Measurements from ENCODE around the gene ADGRD1. TPM values are rescaled to one million over a fixed set of nuclear protein-coding genes. Genes with fewer than 3 reads are reported as not detected.

Gene ADGRD1
- total RNA-seq, 1 donor from 2014 or later: 0.98 TPM

DNA sequence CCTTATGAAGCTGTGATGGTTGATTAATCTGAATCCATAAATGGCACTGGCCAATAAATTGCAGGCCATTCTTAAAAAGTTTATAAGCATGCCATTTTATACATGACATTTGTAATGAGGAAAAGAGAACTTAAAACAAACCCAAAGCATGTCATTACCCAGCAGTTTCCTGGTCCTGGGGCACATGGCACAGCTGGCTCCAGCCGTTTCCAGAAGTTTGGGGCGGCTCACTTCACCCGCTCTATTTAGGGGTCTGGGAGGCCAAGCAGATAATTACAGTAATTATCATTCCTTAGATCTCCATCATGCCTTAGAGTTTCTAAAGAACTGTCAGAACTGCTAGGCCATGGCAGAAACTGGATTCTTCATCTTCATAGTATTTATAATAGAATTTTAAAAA, 6.4 kb downstream of the ADGRD1 start:
- Mint-ChIP-seq H3K27ac (ENCODE audit: unreplicated experiment) (no peak overlapping the region), H3K9me3 (peaks cover 3% of the 10 kb centered on the region), H3K36me3 (ENCODE audit: low read depth) (no peaks in the 10 kb centered on the region), H3K27me3 (ENCODE audit: low read depth) (no peaks in the 10 kb centered on the region), H3K4me1 (peaks cover 11% of the 10 kb centered on the region), H3K4me3 (no peak overlapping the region)
- TF ChIP-seq, protein P1, sequence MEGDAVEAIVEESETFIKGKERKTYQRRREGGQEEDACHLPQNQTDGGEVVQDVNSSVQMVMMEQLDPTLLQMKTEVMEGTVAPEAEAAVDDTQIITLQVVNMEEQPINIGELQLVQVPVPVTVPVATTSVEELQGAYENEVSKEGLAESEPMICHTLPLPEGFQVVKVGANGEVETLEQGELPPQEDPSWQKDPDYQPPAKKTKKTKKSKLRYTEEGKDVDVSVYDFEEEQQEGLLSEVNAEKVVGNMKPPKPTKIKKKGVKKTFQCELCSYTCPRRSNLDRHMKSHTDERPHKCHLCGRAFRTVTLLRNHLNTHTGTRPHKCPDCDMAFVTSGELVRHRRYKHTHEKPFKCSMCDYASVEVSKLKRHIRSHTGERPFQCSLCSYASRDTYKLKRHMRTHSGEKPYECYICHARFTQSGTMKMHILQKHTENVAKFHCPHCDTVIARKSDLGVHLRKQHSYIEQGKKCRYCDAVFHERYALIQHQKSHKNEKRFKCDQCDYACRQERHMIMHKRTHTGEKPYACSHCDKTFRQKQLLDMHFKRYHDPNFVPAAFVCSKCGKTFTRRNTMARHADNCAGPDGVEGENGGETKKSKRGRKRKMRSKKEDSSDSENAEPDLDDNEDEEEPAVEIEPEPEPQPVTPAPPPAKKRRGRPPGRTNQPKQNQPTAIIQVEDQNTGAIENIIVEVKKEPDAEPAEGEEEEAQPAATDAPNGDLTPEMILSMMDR (conservative IDR thresholded peaks at IDR 0.05): no peak
- no peak for DNase-seq (ENCODE audit: low read depth, low spot score)

DNA sequence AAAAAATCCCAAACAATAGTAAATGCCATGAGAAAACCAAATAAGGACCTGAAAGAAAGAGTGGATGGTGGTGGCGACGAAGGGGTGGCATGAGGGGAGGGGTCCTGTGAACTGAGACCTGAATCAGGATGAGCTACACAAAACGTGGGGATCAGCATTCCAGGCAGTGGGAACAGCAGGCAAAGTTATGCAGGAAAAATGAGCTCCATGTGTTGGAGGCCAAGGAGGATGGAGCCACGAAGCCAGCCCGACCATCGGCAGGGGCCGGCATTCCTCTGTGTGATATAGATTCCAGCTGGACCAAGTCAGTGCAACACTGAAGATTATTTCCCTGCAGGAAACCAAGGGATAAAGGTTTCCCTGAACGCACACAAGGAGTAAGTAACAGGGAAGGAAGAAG, 7.1 kb downstream of the ADGRD1 start:
- no peak for DNase-seq (ENCODE audit: low read depth, low spot score)
- no peaks in the 10 kb centered on the region for H3K36me3 Mint-ChIP-seq (ENCODE audit: low read depth)
- H3K27me3 Mint-ChIP-seq (ENCODE audit: low read depth): no peaks in the 10 kb centered on the region
- H3K4me3 Mint-ChIP-seq: no peak overlapping the region
- peaks cover 3% of the 10 kb centered on the region for H3K9me3 Mint-ChIP-seq
- no peak overlapping the region for H3K27ac Mint-ChIP-seq (ENCODE audit: unreplicated experiment)
- TF ChIP-seq, protein P1 (conservative IDR thresholded peaks at IDR 0.05): no peak
- H3K4me1 Mint-ChIP-seq: peaks cover 17% of the 10 kb centered on the region

DNA sequence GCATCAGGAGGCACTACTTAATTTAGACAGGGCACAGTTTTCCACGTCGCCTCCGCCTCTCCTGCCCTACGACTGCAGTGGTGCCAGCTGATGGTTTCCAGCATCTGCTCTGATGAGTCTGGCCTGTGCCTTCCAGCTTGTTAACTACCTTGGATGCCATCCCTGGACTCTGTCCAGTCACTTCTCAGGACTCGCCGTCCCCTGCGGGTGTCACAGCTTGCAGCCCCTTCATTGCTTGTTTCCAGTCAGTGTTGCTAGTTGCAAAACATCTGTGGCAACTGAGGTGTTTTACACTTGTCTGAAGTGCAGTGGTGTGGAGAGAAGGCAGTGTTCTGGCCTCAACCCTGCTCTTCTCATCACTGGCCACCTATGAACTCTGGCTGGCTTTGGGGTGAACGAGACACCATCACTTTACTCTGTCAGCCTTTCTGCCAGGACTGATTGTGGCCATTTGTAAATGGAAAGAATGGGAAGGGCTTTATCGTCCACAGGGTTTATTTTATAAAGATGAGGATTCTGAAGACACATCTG, 8.3 kb downstream of the ADGRD1 start:
- no peak overlapping the region for H3K27ac Mint-ChIP-seq (ENCODE audit: unreplicated experiment)
- H3K36me3 Mint-ChIP-seq (ENCODE audit: low read depth): no peaks in the 10 kb centered on the region
- no peaks in the 10 kb centered on the region for H3K27me3 Mint-ChIP-seq (ENCODE audit: low read depth)
- TF ChIP-seq, protein P1 (conservative IDR thresholded peaks at IDR 0.05): no peak
- peaks cover 18% of the 10 kb centered on the region for H3K4me1 Mint-ChIP-seq
- H3K4me3 Mint-ChIP-seq: no peak overlapping the region
- DNase-seq (ENCODE audit: low read depth, low spot score): no peak
- H3K9me3 Mint-ChIP-seq: peaks cover 3% of the 10 kb centered on the region

DNA sequence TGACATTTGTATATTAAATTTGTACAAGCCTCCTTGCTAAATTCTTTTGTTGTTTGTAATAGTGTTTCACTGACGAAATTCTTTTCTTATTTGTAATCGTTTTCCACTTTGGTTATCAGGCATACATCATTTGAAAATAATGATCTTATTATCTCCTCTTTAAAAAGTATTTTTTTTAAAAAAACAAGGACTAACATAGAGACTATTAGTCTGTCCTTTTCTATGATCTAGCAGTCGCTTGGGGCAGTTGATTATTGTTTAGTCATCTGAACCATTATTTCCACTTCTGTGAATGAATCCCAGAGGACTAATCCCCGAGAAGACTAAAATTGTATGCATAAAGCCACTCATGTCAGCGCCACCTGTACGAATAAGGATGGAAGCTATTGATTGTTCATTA, 11.5 kb downstream of the ADGRD1 start:
- peaks cover 3% of the 10 kb centered on the region for H3K9me3 Mint-ChIP-seq
- no peaks in the 10 kb centered on the region for H3K36me3 Mint-ChIP-seq (ENCODE audit: low read depth)
- H3K4me1 Mint-ChIP-seq: peaks cover 12% of the 10 kb centered on the region
- TF ChIP-seq, protein P1 (conservative IDR thresholded peaks at IDR 0.05): no peak
- DNase-seq (ENCODE audit: low read depth, low spot score): no peak
- no peaks in the 10 kb centered on the region for H3K27me3 Mint-ChIP-seq (ENCODE audit: low read depth)
- no peak overlapping the region for H3K4me3 Mint-ChIP-seq
- no peak overlapping the region for H3K27ac Mint-ChIP-seq (ENCODE audit: unreplicated experiment)

DNA sequence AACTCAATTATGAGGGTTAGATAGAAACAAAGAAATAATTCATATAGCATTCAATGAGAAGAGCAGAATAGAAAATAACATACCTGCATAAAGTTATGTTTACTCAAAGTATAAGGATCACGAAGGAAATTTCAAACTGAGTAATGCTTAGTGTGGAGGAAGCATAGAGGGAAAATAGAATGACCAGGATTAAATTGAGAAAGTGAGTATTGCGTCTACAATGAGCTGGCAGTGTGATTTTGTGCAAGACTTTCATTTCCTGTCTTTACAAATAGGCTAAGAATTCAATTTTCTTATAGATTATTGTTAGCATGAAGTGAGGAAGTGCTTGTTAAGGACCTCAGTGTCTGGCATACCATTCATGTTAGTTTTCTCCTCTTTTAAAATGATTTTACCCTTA, 12.0 kb downstream of the ADGRD1 start:
- no peak for DNase-seq (ENCODE audit: low read depth, low spot score)
- Mint-ChIP-seq H3K9me3 (peaks cover 3% of the 10 kb centered on the region), H3K4me1 (peaks cover 9% of the 10 kb centered on the region)

More for the DNA sequence above, 12.0 kb downstream of the ADGRD1 start:
- Mint-ChIP-seq H3K27ac (ENCODE audit: unreplicated experiment) (no peak overlapping the region), H3K4me3 (no peak overlapping the region), H3K27me3 (ENCODE audit: low read depth) (no peaks in the 10 kb centered on the region), H3K36me3 (ENCODE audit: low read depth) (no peaks in the 10 kb centered on the region)
- TF ChIP-seq, protein P1 (conservative IDR thresholded peaks at IDR 0.05): no peak
